HG03469 (cell line): ENCODE data around the gene STK25.
A peak's percentile ranks its signal among the peaks of the same experiment; 100 is the strongest.

Experiments used
- ATAC-seq: cut with Tn5 transposase; IDR thresholded peaks from one replicate; pipeline ENCODE4 v1.9.1; 2021; ENCODE audit warnings: mild to moderate bottlenecking, moderate library complexity, moderate number of reproducible peaks; ENCODE audit not compliant: unreplicated experiment

Gene STK25

DNA sequence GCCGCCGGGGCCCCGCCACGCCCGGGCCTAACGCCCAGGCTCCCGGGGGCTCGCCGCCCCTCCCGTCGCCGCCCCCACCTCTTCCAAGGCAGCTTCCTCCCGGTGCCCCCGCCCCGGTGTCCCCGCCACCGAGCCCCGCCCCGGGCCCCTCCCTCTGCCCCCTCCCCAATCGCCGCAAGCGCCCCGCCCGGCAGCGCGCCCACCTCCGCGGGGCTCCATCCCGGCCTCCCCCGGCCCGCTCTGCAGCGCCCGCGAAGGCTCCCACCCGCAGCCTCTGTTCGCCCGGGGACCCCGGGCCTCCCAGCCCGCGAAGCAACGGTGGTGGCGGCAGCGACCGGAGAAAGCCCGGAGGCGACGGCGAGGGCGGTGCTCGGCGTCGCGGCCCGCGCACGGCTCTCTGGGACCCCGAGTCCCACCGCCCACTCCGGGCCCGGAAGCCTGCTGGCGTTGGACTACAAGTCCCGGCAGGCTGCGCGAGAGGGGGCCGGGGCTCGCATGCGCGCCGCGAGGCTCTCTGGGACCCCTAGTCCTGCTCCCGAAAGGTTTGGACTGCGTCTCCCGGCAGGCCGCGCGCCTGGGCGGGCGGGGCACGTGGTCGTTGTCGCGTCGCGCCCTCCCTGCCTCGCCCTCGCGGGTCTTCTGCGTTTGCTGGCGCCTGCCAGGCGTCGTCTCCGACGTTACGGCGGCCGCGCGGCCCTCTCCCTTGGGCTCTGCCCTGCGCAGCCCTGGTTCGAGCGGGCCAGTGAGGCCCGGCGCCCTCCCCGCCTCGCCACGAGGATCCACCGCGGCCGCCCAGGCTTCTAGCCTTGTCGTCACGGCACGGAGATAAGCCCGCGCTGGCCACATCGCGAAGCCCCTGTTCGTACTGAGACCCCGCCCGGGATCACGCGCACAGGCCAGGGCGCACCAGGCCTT is at the start of gene STK25:
Gene STK25 (minus strand): TSS at position 345 of the 915 bp plus-strand sequence. CDS start 549 bp downstream, outside the sequence.
- ATAC-seq, result peak; percentile 89

DNA sequence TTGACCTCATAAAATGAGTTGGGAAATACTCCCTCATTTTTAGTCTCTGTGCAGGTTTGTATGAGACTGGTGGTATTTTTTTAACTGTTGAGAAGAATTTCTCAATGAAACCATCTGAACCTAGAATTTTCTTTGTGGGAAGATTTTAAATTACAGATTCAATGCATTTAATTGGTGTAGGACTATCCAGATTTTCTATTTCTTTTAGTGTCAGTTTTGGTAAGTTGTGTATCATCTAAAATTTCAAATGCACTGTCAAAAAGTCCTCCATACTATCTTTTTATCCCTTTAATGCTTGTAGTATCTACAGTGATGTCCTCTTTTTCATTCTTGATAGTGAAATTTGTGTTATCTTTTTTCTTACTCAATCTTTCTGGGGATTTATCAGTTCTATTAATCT is 48.4 kb upstream of the STK25 start:
- no peak for ATAC-seq

DNA sequence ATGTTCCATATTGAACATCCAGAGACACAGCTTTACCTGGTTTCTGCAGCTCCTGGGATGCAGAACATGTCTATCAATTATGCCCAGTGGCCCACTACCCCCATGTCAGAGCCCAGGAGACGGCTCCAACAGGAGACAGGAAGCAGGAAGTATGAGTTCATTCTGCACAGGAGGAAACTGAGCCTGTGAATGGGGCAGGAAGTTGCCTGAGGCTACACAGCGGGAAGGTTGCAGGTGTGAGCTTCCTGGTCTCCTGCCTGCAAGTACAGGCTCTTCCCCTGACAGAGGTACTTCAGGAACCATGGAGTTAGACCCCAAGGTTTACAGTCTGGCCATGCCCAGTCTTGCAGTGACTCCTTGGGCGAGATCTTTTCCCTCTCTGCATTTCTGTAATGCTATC is 47.3 kb upstream of the STK25 start:
- ATAC-seq, result no peak

DNA sequence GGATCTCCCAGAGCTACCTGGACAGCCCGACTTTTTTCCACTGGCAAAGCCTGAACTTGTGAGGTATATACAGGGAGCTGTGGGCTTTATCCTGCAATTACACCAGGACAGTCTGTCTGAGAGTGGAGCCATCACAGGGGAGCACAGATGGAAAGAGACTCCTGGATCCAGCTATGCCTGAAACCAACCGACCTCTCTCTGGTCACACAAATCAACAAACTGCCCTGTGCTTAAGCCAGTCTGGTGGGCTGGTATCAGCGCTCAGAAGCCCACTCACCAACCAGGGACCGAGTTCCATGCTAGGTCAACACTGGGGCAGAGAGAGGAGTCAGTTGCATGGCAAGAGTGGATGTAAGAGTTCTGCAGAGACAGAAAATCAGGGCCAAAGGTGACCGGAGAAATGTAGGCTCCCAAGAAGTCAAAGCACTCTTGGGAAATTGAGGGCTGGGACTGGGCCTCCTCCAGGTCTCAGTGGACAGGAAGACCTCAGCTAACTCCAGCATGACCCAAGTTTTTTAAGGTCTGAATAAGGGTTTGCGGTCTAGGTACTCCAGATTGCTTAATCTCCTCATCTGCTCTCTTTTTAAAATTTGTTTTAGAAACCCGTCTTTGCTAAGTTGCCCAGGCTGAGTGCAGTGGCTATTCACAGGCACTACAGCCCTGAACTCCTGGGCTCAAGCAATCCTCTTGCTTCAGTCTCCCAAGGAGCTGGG is 46.4 kb upstream of the STK25 start:
- no peak for ATAC-seq

DNA sequence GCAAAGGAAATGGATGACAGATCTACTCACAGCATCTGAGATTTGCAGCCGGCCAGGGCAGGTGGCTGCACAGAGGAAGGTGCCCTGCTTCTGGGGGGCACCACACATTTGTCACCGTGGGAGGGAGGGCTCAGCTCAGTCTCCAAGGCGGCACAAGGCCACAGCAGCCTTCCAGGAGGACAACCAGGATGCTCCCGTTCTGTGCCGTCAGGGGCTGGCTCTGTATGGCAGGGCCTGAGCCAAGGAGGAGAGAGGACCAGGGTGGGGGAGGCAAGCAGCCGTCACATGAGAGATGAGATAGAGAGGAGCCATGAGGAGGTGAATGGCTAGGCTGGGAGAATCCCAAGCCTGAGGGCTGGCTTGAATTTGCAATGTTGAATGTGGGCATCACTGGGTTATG is 45.6 kb upstream of the STK25 start:
- ATAC-seq, result no peak

DNA sequence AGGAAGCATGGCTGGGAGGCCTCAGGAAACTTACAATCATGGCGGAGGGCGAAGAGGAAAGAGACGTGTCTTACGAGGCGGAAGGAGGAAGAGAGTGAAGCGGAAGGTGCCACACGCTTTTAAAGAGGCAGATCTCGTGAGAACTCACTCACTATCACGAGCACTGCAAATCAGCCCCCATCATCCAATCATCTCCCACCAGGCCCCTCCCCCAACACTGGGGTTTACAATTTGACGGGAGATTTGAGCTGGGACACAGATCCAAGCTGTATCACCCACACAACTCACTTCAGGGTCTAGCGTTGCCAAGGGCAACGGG is 45.1 kb upstream of the STK25 start:
- ATAC-seq, result no peak

DNA sequence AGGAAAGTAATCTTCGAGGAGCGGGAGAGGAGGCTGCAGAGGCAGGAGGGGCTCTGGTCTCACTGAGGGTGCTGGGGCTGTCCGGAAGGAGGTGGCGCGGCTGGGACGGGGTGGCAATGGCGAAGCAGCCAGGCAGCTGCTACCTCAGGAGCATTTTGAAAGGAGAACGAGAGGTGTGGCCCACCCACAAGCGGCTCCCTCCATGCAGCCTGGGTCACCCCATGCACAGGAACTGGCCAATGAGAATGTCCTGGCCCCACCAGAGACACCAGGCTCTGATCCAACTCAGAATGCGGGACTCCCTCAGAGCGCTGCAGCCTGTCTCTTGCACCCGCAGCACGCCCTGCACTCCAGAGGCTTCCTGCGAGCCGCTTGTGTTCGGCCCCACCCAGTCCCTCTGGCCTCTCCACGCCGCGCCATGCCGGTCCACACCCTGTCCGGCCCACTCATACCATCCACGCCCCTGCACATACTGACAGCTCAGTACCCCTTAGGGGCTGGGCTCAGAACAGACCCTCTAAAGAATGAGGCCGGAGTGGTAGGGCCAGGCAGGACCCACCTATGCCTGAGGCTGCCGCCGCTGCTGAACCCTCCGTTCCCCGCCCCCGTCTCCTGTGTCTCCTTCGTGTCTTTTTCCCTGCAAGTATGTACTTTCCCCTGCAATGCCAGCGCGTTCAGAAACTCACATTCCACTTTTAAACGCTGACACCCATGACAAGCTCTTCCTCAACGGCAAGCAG is 43.8 kb upstream of the STK25 start:
- no peak for ATAC-seq

DNA sequence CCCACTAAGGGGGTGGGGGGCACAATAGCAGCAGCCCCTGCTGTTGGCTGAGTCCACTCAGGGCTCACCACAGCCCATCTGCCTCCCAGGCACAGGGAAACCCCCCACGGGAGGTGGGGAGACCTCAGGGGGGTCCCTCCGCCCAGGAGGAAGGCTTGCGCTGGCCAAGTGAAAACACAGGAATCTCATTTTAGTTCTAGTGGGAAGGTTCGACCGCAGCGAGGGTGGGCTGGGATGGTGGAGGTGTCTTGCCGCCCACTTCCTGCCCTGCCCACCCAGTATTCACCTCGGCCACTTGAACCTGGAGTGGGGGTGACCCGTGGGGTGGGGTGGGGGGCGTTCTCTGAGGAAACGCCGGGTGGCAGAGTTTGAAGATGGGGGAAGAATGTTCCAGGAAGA is 43.2 kb upstream of the STK25 start:
- ATAC-seq, result no peak

DNA sequence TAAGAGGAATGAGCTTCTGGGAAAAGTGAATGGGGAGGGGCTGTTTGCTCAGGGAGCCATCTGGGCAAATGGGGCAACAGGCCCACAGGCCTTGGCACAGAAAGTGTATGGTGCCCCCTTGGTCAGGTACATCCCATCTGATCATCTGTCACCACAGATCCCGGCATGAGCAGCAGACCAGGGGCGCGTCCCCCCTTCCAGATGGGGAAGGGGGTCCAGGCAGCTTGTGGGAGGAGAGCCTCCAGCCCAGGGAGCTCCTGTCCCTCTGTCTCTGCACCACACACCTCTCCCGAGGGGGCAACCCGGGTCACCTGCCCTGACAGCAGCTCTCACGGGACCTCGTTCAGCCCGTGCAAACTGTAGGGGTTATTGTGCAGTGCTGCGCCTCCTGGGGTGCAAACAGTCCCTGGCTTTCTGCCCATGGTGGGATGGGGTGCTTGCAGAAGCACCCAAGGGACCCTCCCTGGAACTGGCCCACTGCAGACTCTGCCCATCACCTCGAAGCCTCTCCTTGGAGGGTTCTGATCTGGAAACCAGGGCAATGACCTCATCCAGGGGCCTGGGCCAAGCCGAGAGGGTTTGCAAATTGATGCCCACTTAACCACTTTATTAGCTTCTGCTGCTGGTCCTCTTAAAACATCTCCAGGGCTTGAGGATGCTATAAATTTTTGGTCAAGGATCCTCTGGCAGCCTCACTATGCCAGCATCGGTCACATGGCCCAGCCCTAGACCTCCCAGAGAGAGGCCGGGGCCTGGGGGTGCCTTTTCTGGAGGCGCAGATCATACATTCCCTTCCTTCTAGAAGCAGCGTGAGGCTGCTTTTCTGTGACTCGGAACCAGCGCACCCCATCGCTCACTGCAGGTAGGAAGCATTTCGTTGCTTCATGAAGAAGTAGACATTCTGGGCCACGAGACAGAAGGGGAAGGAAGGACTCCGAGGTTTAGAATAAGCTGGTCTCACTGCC is 42.5 kb upstream of the STK25 start:
- ATAC-seq, result no peak

DNA sequence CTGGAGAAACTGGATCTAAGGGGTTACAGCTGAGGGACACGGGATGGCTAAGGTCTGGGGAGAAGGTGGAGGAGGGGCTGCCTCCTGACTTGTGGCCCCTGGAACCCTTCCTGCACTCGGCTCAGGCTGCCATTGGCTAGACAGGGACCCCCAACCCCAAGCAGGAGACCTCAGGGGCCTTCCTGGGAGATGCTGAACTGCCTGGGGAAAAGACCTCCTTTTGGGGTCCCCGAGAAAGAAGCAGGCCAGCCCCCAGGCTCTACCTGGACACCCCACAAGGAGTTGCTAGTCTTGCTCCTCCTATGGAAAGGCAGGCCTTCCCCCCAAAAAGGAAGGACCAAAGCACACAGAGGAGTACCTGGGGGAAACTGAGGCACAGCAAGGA is 40.1 kb upstream of the STK25 start:
- no peak for ATAC-seq

DNA sequence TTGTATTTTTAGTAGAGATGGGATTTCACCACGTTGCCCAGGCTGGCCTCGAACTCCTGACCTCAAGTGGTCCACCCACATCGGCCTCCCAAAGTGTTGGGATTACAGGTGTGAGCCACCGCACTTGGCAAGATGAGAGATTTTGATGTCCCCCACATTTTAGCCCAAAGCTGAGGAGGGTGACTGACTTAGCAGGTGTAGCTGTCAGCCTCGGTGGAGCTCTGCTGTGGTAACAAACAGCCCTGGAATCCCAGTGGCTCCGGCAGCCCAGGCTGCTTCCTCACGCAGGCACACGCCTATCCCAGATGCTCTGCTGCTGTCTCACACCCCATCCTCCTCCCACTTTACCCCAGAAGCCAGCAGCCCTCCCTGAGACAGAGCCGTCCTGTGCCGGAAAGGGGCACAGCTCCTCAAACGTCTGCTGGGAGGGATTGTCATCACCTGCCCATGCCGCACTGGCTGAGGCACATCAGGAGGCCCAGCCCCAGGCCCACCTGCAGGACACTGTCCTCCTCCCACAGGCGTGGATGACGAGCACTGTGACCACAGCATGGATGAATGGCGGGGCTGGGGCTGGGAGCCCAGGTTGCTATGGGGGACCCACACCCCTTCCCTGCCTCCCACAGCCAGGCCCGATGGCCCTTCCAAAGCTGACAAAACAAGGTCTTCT is 39.5 kb upstream of the STK25 start:
- no peak for ATAC-seq

DNA sequence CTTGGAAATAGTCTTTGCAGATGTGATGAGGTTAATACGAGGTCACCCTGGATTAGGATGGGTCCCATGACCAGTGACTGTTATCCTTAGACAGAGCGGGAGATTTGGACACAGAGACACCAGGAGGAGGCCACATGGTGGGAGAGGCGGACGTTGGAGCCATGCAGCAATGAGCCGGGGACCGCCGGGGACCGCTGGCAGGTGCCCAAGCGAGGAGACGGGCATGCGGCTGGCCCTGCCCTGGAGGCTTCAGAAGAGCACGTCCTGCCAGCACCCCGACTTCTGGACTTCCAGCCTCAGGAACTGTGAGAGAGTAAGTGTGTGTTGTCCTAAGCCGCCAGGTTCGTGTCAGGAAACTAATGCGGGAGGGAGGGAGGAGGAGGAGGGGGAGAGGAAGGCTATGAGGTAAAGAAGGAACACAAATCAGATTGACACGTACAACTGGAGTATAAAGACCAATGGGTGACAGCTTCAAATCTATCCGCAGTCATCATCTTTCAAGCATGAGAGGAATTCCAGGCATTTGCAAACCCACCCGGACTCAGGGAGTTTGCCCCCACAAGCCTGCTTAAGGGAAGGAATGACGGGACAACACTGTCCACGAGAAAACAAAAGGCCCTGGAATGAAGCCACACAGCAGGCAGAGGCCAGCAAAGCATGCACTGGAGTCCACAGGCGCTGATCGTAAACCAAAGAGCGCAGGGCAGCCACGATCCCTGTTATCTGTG is 38.6 kb upstream of the STK25 start:
- no peak for ATAC-seq

DNA sequence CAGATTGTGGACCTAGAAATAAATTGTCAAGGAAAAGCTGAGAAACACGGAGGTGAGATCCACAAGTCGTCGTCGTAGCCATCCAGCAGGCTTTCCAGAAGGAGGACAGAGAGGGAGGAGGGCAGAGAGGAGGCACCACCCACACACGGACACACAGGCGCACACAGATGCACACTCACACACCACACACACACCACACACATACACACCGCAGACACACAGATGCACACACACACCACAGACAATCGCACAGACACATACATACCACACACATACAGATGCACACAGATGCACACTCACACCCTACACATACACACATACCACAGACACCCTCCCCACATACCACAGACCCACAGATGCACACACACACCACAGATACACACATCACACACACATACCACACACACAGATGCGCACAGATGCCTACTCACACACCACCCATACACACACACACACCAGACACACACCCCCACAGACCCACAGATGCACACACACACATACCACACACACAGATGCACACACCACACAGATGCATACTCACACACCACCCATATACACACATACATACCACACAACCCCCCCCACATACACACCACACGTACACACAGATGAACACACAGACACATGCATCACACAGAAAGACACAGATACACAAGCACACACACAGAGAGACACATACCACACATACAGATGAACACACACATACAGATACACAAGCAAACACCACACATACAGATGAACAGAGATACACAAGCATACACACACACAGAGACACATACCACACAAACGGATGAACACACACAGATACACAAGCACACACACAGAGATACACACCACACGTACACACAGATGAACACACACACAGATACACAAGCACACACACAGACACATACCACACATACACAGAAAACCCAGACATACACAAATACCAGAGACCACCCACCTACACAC is 37.4 kb upstream of the STK25 start:
- no peak for ATAC-seq

DNA sequence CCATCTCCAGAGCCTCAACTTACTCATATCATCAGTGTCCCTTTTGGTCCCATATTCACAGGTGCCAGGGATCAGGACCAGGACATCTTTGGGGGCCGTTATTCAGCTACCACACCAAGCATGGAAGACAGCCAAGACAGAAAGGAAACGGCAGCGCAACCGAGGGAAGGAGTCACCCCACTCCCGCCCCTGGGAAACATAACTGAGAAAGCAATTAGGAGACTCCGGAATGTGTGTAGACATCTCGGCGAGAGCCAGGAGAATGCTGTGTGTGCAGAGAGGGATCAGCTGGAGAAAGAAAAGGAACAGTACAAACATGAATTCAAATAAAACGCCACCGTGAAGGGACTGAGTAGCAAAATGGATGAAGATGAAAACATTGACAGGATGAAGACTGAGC is 36.7 kb upstream of the STK25 start:
- ATAC-seq, result no peak

DNA sequence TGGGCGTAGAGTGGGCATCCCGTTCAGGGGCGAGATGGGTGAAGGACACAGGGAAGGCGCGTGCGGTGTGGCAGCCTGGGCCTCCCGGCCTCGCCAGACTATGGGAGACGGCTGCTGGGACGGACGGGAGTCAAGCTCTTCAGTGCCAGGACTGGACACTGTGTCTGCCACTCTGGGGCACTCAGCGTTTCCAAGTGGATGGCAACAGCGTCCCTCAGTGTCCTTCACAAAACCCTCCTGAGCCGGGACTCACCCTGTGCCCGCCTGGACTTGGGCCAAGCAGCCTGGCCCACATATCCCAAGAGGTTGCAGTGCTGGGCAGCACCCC is 33.9 kb upstream of the STK25 start:
- no peak for ATAC-seq

DNA sequence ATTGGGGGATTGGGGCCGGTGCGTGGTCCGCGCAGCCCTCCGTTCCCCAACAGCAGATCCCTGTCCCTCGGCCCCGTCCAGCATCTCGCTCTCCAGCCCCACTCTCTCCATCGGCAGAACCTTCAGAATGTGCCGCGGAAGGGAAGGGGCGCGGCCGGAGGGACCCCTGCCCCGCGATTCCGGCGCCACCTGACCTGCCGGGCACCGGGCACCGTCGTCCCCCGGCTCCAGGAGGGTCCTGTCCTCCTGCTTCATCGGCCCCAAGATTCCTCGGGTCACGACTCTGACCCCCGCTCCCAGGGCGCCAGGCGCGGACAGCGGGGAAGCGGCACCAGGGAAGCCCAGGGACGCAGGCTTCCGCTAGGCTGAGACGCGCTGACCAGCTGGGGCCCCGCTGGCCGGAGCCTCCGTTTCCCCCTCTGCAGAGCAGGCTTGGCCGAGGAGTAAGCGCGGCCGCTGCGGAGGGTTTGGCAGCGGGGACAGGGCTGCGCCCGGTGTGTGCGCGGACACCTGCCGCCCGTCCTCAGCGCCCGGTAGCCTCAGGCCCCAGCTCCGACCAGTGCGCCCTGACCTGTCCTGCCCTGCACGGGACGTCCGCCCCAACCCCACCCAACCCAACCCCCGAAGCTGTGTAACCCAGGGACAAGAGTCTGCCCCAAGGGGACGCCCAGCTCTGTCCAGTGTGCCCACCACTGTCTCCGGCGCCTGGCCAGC is 33.3 kb upstream of the STK25 start:
- ATAC-seq, result no peak

DNA sequence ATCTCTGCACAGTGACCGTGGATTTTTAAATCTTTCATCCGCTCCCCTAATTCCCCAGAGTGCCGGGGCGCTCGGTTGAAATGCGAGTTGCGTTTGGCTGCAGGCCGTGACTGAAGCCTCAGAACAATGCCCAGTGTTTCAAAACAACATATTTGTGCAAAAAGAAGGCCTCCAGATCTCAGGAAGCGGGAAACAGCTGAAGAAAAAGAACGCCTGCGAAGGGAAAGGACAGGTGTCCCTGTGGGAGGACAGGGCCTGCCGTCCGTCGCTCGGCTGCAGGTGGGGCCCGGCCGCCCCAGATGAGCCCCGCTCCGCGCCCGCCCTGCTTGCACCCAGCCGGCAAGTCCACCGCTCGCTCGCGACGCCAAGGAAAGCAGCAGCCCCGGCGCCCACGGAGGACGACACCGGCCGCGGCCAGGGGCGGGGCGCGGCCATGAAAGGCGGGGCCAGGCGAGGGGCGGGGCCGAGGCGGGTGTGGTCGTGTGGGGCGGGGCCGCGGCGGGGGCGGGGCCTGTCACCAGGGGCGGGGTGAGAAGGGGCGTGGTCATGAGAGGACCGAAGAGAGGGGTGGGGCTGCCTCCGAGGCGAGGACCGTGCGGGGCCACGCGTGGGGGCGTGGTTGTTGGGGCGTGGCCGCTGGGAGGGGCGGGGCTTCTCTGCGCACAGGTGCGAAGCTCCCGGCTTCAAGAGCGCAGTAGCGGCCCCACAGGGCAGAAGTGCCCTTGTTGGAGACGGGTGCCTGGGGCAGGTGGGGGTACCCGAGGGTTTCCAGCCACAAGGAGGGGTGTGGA is 32.6 kb upstream of the STK25 start:
- ATAC-seq, result no peak
